Ramos (cell line): Measurements from ENCODE around the gene PSMB8.

Experiments
- in situ Hi-C: fragments of 300-500 bp; cut with MboI; formaldehyde crosslinking; loops from one replicate; pipeline ENCODE4 v1.14.3; 2022; ENCODE audit warnings: low sequenced_read_pairs; ENCODE audit not compliant: unreplicated experiment

The PSMB8 gene

DNA sequence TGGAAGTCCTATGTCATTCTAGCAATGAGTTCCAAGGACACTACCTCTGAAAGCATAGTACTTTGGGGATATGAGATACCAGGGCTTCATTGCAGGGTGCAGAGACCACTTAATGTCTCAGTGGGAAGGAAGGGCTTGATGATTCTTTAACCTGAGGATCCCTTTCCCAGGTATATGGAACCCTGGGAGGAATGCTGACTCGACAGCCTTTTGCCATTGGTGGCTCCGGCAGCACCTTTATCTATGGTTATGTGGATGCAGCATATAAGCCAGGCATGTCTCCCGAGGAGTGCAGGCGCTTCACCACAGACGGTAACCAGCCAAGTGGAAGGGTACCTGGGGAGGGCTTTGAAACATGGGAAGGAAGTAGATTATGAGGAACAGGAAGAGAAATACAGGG, 14.3 kb upstream of the PSMB8 start:
- in situ Hi-C loops: no loop called here

DNA sequence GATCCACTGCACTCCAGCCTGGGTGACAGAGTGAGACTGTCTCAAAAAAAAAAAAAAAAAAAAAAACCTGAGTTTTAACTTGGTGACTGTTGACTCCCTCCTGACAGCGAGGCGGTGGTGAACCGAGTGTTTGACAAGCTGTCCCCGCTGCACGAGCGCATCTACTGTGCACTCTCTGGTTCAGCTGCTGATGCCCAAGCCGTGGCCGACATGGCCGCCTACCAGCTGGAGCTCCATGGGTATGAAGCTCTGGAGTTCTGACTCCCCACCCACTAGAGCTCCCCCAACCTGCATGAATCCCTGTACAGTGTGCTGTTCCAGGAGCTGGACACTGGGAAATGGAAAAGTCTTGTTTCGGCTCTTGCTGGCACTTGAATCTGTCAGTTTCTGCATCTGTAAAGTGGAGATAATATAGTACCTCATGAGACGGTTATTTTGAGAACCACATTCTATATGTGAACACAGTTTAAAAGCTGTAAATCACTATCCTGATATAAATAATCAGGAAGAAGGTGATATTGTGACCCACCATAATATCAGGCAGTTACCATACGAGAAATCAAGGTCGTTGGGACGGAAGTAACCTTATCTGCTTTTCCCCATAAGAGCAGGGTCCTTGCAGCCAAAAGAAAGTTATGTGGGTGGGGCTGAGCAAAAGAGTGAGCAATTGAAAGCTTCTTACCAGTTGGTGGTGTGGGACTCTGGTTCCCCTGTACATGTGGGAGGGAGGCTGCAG, 13.5 kb upstream of the PSMB8 start:
- in situ Hi-C loops: no loop called here

DNA sequence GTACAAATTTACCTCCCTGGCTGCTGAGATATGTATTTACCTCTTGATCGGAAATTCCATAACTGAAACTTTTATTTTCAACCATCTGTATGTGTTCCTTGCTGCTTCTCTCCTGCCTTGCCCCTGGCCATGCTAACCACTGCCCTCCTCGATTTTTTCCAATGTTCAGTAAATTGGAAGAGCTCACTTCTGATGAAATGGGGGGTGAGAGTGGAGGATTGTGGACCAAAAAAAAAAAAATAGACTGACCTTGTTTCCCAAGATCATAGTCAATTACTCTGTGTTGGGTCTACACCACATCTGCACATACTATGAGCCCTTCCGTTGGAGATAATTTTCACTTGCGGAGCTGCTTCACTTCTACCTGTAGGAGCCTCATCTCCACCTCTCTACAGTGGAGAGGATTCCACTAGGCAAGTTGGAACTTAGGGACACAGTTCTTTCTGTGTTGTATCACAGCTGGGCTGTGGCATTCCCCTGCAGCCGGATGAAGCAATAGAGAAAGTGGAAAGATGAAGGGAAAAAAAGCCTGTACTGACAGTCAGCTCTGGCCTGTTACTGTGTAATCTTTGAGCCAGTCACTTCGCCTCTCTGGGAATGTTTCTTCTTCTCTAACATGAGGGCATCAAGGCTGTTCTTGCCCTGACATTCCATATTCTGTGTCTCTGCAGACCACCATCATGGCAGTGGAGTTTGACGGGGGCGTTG, 11.8 kb upstream of the PSMB8 start:
- in situ Hi-C loops: no loop called here

DNA sequence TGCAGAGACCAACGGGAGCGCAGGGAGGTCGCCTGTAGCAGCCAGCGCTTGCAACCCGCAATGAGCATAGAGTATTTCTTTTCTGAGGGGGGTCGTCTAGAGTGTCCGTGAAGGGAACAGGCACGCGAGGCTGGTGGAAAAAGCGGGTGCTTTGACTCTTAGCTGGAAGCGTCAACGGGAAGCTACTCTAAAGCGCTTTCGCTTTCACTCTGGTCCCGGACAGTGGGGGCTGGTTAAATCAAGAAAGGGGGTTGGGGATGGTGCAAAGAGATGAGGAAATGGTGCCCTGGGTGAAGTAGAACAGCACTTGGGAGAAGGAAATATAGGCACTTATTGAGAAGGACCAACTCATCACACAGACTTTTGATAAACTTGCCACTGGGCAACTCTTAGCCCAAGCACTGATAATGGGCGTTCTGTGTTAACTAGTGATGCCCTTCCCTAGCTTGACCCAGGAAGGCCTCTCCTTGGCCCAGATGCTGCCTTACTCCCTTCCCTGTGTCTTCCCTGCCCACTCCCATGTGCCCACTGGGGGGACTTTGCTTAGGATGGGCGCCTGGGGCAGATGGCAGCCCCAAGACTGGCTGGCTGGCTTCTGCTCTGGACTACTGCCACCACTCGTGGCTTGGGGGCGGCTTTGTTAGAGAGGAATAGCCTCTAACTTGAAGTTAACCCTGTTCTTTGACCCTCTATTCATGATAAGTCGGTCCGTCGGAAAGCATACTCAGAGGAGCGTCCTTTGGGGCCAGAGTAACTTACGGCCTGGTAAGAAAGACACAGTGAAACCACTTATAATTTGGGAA, 10.7 kb upstream of the PSMB8 start:
- in situ Hi-C loops: no loop called here

DNA sequence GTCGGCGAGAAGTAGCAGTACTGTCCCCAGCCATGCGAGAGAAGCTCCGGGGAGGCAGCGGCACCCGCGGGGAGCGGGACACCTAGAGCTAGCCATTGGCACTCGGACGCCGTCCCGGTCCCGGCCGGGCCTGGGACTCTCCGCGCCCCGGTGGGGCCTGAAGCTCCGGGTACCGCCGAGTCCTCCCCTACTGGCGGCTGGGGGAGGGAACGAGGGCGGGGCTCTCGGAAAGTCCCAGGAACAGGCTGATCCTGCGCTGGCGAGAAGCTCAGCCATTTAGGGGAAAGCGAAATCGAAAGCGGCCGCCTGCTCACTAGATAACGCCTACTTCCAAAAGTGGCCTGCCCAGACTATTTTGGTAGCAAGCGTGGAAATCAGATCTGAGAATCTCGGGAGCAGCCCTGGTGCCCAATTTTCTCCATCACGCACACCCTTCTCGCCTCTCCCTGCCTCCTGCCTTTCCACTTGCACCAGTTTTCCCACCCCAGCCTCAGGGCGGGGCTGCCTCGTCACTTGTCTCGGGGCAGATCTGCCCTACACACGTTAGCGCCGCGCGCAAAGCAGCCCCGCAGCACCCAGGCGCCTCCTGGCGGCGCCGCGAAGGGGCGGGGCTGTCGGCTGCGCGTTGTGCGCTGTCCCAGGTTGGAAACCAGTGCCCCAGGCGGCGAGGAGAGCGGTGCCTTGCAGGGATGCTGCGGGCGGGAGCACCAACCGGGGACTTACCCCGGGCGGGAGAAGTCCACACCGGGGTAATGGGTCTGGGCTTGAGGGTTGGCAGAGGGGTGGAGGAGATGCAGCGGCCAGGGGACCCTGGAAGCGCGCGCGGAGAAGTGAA, 9.9 kb upstream of the PSMB8 start, which contains the start of the genes PSMB9 and TAP1:
PSMB9 (plus strand) TSS at position 652 of the 835 bp plus-strand sequence; CDS start at position 690, 38 bp downstream.
TAP1 (minus strand) TSS at position 164 of the 835 bp plus-strand sequence; CDS start at position 96, 68 bp downstream.
- in situ Hi-C loops: no loop called here

DNA sequence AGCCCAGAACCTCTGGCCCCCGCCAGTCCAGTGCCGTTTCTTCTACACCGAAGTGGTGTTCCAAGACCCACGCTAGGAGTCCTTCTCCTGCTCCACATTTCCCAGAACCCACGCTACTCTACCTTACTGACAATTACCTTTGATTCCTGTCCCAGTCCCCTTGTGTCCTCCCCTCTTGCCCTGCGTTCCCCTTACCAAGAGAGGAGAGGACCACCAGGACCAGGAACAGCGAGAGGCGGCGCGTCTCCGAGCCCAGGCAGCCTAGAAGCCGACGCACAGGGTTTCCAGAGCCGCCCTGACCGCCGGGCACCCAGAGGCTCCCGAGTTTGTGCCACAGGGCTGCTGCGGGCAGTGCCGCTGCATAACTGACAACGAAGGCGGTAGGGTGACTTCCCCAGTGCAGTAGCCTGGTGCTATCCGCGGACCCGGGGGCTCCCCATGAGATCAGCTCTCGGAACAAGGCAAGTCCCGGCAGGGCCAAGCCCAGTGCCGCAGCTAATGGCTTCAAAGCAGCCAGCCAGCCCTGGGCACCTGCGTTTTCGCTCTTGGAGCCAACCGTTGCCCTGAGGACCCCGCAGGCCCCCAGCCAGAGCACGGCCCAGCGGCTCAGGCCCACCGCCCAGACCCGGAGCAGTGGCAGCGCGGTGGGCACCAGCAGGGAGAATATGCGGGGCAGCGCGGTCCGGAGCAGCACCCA, 9.1 kb upstream of the PSMB8 start:
- in situ Hi-C loops: no loop called here

DNA sequence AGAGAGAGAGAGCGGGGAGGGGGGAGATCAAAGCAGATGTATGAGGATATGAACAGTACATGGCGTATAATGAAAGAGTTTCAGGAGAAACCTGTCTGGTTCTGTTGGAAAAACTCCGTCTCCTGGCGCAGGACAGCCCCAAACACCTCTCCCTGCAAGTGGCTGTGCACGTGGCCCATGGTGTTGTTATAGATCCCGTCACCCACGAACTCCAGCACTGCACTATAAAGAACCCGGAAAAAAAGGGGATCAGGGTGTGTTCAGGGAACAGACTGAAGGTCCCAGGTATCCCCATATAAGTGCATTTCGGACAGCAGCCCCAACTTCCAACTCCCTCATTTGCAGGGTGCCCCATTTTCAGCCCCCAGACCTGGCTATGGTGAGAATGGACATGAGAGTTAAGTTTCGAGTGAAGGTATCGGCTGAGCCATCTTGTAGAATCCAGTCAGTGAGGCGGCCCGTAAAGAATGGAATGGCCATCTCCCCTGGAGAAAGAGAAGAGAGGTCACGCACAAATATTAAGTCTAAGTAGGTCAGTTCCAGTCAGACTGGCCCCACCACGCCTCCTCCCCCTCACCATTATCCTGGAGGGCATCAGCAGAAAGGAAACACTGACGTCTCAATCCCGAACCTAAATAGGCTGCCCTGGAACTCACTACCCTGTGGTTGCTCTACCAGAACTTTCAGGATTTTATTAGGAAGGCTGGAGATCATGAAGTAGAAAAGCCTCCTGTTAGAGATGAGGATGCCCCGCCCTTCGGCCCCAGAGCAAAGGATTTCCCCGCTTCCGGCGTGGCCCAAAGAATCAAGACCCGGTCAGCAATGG, 8.4 kb upstream of the PSMB8 start:
- in situ Hi-C loops: no loop called here

DNA sequence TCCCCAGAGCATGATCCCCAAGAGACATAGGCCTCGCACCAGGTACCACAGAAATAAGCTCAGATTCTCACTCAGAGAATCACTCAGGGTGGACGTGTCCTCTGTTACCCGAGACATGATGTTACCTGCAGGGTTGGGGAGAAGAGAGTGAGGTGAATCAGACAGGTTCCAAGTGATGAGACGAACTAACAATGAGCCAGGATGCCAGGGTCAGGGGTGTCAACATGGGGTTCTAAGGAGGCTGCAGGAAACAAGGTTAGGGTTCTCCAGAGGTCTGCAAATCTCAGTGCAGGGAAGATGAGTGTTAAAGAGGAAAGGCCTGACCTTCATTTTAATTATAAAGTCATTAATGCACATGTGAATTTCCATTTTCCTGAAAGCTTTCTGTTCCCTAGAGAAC, 7.2 kb upstream of the PSMB8 start:
- in situ Hi-C loops: no loop called here

DNA sequence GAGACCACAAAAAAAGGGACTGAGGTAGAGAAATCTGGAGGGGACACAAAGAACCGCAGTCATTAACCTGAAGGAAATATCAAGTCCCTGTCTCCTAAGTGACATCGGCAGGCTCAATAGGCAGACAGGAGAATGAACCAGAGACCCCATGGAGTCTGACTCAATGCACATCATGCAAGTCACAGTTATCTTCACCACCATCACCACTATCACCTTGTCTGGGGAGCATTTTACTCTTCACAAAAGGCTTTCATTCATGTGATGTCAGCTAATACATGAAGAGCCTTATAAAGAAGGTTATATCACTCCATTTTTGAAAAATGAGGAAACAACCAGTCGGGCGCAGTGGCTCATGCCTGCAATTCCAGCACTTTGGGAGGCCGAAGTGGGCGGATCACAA, 5.3 kb upstream of the PSMB8 start:
- in situ Hi-C loops: no loop called here

DNA sequence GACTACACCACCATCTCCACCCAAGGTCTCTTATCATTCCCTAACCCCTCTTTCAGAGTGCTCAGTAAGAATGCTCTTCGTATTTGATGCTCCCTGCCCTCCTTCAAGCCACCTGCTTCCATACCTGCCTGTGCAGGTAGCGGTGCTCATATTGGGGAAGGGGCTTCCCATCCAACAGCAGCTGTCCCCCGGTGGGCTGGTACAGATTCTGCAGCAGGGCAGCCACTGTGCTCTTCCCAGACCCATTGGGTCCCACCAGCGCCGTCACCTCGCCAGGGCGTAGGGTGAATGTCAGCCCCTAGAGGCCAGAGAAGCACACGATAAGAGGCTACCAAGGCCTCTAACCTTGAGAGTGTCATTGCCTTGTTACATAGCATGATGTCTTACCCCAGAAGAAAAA, 3.9 kb upstream of the PSMB8 start:
- in situ Hi-C loops: no loop called here

DNA sequence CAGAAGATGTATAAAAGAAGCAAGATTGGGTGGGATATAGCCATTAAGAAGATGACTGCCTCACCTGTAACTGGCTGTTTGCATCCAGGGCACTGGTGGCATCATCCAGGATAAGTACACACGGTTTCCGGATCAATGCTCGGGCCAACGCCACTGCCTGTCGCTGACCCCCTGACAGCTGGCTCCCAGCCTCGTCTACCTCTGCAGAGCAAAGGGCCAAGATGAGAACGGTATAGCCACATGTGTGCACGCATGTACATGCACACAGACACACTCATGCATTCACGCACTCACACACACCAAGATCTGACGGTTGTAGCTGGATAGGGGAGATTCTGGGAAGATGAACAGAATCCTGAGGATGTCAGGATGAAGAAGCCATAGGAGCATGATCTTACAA, 3.2 kb upstream of the PSMB8 start:
- in situ Hi-C loops: no loop called here

DNA sequence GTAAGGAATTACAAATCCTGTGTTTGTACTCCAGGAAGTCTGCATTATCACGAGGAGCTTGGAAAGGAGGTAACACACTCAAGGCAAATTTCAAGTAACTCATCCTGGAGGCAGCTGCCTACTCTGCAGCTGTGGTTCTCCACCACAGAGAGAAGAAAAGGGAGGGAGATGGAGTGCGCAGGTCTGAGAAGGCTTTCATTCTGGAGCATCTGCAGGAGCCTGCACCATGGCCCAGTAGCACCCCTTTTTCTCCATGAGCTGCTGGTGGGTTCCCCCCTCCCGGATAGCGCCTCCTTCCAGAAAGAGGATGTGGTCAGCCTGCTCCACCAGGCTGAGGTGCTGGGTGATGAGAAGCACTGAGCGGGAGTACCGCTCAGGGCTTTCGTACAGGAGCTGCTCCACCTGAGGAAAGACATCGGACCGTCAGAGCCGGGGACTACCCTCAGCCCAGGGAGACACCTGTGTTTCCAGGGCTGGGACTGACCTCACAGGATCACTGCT, 1.6 kb upstream of the PSMB8 start:
- in situ Hi-C loops: no loop called here

DNA sequence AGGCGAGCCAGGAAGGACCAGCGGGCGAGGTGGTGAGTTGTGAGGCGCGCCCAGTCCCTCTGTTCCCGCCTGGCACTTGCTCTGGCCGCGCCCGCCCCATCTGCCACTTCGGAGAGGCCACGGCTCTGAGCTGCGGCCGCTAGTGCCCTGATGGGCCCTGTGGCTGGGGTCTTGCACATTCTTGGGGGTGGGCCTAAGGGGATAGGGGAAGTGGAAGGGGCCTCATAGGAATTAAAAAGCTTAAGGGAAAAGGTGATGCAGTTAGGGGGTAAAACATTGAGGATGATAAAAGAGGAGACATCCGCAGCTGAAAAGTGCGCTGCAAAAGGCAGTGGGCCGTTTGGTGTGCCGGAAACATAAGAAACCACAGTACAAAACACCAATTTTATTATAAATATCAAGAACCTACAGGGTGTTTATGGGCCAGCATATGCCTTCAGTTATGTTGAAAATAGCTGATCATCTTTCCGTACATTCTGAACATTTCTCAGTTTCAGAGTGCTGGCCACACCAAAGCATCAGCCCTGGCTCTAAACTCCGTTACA, 1.1 kb upstream of the PSMB8 start:
- in situ Hi-C loops: no loop called here

DNA sequence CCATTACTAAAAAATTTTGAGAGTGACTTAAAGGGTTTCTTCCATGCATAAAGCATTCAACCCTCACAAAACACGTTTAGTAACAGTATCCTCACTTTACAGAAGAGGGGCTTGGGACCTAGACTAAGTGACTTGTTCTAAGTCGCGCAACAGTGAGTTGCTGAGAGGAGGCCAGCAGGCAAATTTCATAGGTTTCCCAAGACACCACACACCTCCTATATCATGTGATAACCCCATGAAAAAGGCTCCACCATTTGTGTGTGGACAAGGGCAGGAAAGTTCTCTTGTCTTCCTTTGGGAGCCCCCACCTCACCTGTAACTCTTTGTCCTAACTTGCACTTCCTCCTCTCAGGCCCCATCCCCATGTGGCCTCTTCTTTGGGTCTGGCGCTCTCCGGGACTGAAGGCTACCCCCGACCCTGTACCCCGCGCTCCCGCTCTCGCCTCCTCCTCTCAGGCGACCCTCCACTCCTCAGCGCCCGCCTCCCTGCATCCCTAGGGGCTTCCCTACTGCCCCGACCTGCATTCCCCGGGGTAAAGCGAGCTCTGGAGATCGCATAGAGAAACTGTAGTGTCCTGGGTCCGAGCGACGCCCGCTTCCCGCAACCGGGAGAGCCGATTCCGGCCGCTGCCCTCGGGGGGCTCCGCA, 392 bp downstream of the PSMB8 start:
- in situ Hi-C loops: no loop called here

DNA sequence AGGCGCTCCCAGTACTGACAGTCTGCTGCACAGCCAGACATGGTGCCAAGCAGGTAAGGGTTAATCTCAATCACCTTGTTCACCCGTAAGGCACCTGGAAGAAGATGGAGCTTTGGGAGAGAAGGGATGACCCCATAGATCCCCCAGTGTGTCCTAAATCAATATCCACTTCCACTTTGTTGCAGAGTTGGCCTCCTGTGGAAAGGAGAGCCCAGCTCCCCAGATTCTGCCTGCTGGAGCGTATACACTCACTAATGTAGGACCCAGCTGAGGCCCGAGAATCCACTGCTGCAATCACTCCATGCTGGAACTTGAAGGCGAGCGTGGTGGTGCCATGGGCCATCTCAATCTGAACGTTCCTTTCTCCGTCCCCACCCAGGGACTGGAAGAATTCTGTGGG, 1.2 kb downstream of the PSMB8 start:
- in situ Hi-C loops: no loop called here

DNA sequence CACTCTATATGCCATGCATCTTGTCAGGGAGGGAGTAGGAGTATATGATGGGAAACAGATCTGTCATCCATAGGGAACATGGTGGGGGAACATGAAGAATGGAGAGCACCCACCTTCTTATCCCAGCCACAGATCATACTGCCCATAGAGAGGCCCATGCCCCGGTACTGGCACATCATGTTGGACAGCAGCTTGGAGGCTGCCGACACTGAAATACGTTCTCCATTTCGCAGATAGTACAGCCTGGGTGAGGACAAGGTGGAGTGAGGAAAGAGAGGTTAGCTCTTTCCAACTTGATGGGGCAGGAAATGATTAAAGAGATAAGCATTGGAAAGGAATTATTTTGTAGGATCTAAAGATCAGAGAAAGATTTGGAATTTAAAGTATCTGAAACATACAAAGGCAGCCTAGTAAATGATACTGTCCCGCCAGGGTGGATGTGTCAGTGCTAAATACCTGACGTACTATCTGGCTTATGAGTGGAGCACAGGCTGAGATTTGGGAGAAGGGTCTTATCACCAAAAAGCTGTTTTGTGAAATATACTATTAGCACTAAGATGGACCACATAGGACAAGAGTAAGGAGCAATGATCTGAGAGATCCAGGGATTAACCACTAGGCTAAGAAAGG, 1.7 kb downstream of the PSMB8 start:
- in situ Hi-C loops: no loop called here

DNA sequence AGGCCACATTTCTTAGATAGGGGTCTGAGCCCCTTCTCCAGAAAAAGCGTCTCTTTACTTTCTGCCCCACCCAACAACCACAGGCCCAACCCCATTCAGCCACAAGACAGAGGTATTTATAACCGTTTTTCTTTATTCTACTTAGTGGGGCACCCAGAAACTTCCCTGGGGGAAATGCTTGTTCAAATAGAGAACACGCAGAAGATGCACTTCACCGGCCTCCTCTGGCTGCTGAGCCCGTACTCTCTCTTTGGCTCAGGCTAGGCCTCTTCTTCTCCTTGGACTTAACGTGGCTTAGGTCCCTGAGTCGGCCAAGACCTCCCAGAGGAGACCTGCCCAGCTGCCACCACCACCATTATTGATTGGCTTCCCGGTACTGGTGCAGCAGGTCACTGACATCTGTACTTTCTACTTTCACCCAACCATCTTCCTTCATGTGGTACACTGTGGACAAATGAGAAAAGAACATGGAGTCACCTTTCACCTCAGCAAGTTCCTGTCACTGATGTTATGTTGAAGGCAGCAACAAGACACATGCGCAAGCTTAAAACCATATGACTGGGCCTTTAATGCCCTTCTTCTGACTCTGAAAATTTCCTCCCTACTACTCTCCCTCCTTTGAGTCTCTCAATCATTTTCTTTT, 3.1 kb downstream of the PSMB8 start:
- in situ Hi-C loops: no loop called here
